HepG2 (cell line): ENCODE measurements around the gene RUFY2. TPM values are rescaled to one million over a fixed set of nuclear protein-coding genes. Genes with fewer than 3 reads are reported as not detected.

Source experiments
- ARNTL ChIP-seq: sonication (generic); formaldehyde crosslinking; IDR thresholded peaks from 2 replicates; pipeline ENCODE4 v1.4.0; 2020; ENCODE audit warnings: mild to moderate bottlenecking, missing genetic modification reagents
- CC2D1A ChIP-seq: sonication (generic); formaldehyde crosslinking; IDR thresholded peaks from 2 replicates; pipeline ENCODE4 v1.8.1; 2023; ENCODE audit warnings: mild to moderate bottlenecking, missing genetic modification reagents
- KAT7 ChIP-seq: IDR thresholded peaks from 2 replicates; pipeline ENCODE4 v1.6.1; 2018; ENCODE audit warnings: borderline replicate concordance, missing compliant biosample characterization
- KDM2A ChIP-seq: sonication (generic); formaldehyde crosslinking; IDR thresholded peaks from 2 replicates; pipeline ENCODE4 v1.4.0; 2020; ENCODE audit warnings: low read depth, missing genetic modification reagents, borderline replicate concordance
- KDM4B ChIP-seq: sonication (generic); formaldehyde crosslinking; IDR thresholded peaks from 2 replicates; pipeline ENCODE4 v1.4.0; 2020; ENCODE audit warnings: missing genetic modification reagents
- KLF9 ChIP-seq: IDR thresholded peaks from 2 replicates; pipeline ENCODE4 v1.6.1; 2016; ENCODE audit warnings: low read depth
- MBD4 ChIP-seq: IDR thresholded peaks from 2 replicates; pipeline ENCODE4 v1.6.1; 2012; ENCODE audit warnings: low read length, inconsistent platforms, borderline replicate concordance
- NCOA2 ChIP-seq: sonication (generic); formaldehyde crosslinking; IDR thresholded peaks from 2 replicates; pipeline ENCODE4 v1.8.0; 2022; ENCODE audit warnings: inconsistent platforms
- NR2F2 ChIP-seq: IDR thresholded peaks from 2 replicates; pipeline ENCODE4 v1.6.1; 2012; ENCODE audit warnings: low read depth, inconsistent platforms, borderline replicate concordance
- ZBTB1 ChIP-seq: sonication (generic); formaldehyde crosslinking; IDR thresholded peaks from 2 replicates; pipeline ENCODE4 v1.4.0; 2020; ENCODE audit warnings: missing genetic modification reagents, borderline replicate concordance
- ZEB1 ChIP-seq: IDR thresholded peaks from 2 replicates; pipeline ENCODE4 v1.6.1; 2012; ENCODE audit warnings: mild to moderate bottlenecking, low read depth, inconsistent platforms; ENCODE audit not compliant: insufficient replicate concordance
- ZNF616 ChIP-seq: sonication (generic); formaldehyde crosslinking; IDR thresholded peaks from 2 replicates; pipeline ENCODE4 v1.5.0; 2020; ENCODE audit warnings: low read depth, mild to moderate bottlenecking, missing genetic modification reagents
- ZNF619 ChIP-seq: sonication (generic); formaldehyde crosslinking; IDR thresholded peaks from 2 replicates; pipeline ENCODE4 v1.4.0; 2020; ENCODE audit warnings: mild to moderate bottlenecking, missing genetic modification reagents
- ZNF790 ChIP-seq: sonication (generic); formaldehyde crosslinking; IDR thresholded peaks from 2 replicates; pipeline ENCODE4 v1.8.0; 2022; ENCODE audit warnings: missing genetic modification reagents, mild to moderate bottlenecking, borderline replicate concordance
- ZSCAN9 ChIP-seq: IDR thresholded peaks from 2 replicates; pipeline ENCODE4 v1.6.1; 2016; ENCODE audit warnings: borderline replicate concordance
- polyA plus RNA-seq, 8 experiments: library from polyadenylated mRNA; depleted of rRNA in 3 of 8; stranded (reverse) in 7 of 8; unstranded in 1 of 8; fragments of >200 nt; fragmentation: Illumina TruSeq in 4 of 8; extraction: Trizol in 4 of 8; gene quantifications; 2 replicates each; pipeline versions ENCODE4 v1.2.1 to v1.2.3, GENCODE V29; 2011 to 2016; ENCODE audit warnings: low read depth in 4 of 8, missing spikeins in 1 of 8, mixed read lengths in 1 of 8; ENCODE audit not compliant: insufficient read depth in 1 of 8
- total RNA-seq, 5 experiments: library from RNA; depleted of rRNA; stranded (reverse); fragments of >200 nt; fragmentation: Illumina TruSeq; extraction: Trizol; gene quantifications; 2 replicates each; pipeline ENCODE4 v1.2.3, GENCODE V29; 2016; ENCODE audit warnings: low read depth in 1 of 5
- TF ChIP-seq, protein P1 (sequence below): sonication (generic); formaldehyde crosslinking; IDR thresholded peaks from 2 replicates; pipeline ENCODE4 v1.4.0; 2020; ENCODE audit warnings: missing genetic modification reagents
- TF ChIP-seq, protein P2 (sequence below): sonication (generic); formaldehyde crosslinking; IDR thresholded peaks from 2 replicates; pipeline ENCODE4 v1.8.0; 2022; ENCODE audit warnings: mild to moderate bottlenecking, missing genetic modification reagents
- TF ChIP-seq, protein P3 (sequence below): sonication (generic); formaldehyde crosslinking; IDR thresholded peaks from 2 replicates; pipeline ENCODE4 v1.4.0; 2020; ENCODE audit warnings: missing genetic modification reagents
- TF ChIP-seq, protein P4 (sequence below): sonication (generic); formaldehyde crosslinking; IDR thresholded peaks from 2 replicates; pipeline ENCODE4 v1.4.0; 2020; ENCODE audit warnings: missing genetic modification reagents, borderline replicate concordance
- TF ChIP-seq, protein P5 (sequence below): sonication (generic); formaldehyde crosslinking; IDR thresholded peaks from 2 replicates; pipeline ENCODE4 v1.5.0; 2020; ENCODE audit warnings: mild to moderate bottlenecking, missing genetic modification reagents, moderate library complexity

The RUFY2 gene
- total and polyA plus RNA-seq, 2 of the 13 experiments (the other 11 are each of a cell fraction or from before 2014, with no cell fraction given): 10.1 to 16.1 TPM

DNA sequence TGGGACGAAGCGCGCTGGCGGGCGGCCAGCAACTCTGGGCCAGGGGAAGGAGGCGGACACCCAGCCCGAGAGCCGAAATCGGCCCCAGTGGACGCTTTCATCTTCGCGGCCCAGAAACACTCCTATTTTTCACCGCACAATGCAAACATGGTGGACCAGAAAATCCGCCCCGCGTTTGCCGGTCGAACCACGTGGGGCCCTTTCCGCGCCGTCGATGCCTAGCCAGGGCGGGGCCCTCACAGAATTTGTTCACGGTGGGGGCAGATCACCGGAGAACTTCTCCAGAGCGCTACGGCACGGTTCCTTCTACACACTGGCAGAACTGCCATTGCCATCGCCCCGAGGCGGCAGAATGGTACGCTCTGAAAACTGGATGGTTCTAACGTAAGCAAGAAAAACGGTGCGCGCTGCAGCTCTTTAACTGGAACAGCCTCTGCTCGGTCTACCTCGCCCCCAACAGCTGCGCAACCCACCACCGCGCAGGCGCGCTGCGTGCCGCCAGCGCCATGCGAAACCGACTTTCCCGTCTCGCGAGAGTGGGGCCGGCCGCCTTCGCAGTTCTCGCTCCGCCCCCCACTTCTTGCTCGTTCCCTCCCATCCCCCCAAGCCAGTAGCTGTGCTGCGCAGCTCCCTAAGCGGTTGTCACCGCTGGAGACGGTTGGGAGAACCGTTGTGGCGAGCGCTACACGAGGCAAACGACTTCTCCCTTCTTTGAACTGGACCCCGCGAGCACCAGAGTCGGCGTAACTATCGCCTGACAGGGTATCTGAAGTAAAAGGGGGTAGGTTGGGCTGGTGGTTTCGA lies 75.4 kb downstream of the RUFY2 start, which contains the start of gene HNRNPH3 (continued):
- TF ChIP-seq ZNF790 (CRISPR knock-in tag): peak; percentile 94; the same call in 1 of the 2 replicates
- TF ChIP-seq NR2F2: no peak; the same call in 1 of the 2 replicates
- peak; percentile 93 for TF ChIP-seq KDM2A (CRISPR knock-in tag)
- TF ChIP-seq, protein P1, sequence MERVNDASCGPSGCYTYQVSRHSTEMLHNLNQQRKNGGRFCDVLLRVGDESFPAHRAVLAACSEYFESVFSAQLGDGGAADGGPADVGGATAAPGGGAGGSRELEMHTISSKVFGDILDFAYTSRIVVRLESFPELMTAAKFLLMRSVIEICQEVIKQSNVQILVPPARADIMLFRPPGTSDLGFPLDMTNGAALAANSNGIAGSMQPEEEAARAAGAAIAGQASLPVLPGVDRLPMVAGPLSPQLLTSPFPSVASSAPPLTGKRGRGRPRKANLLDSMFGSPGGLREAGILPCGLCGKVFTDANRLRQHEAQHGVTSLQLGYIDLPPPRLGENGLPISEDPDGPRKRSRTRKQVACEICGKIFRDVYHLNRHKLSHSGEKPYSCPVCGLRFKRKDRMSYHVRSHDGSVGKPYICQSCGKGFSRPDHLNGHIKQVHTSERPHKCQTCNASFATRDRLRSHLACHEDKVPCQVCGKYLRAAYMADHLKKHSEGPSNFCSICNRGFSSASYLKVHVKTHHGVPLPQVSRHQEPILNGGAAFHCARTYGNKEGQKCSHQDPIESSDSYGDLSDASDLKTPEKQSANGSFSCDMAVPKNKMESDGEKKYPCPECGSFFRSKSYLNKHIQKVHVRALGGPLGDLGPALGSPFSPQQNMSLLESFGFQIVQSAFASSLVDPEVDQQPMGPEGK (CRISPR knock-in tag): peak; percentile 91
- TF ChIP-seq NCOA2 (CRISPR knock-in tag): peak; percentile 78
- peak; percentile 80 for TF ChIP-seq ZSCAN9 (CRISPR knock-in tag)
- TF ChIP-seq, protein P2, sequence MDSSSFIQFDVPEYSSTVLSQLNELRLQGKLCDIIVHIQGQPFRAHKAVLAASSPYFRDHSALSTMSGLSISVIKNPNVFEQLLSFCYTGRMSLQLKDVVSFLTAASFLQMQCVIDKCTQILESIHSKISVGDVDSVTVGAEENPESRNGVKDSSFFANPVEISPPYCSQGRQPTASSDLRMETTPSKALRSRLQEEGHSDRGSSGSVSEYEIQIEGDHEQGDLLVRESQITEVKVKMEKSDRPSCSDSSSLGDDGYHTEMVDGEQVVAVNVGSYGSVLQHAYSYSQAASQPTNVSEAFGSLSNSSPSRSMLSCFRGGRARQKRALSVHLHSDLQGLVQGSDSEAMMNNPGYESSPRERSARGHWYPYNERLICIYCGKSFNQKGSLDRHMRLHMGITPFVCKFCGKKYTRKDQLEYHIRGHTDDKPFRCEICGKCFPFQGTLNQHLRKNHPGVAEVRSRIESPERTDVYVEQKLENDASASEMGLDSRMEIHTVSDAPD: no peak
- TF ChIP-seq CC2D1A: no peak
- peak; percentile 53 for TF ChIP-seq ARNTL (CRISPR knock-in tag)
- peak; percentile 91 for TF ChIP-seq KLF9 (CRISPR knock-in tag)
- peak; percentile 33; the same call in 1 of the 2 replicates for TF ChIP-seq ZNF619 (CRISPR knock-in tag)
- peak; percentile 66; the same call in 1 of the 2 replicates for TF ChIP-seq KDM4B (CRISPR knock-in tag)
- no peak for TF ChIP-seq KAT7 (CRISPR knock-in tag)
- TF ChIP-seq, protein P3, sequence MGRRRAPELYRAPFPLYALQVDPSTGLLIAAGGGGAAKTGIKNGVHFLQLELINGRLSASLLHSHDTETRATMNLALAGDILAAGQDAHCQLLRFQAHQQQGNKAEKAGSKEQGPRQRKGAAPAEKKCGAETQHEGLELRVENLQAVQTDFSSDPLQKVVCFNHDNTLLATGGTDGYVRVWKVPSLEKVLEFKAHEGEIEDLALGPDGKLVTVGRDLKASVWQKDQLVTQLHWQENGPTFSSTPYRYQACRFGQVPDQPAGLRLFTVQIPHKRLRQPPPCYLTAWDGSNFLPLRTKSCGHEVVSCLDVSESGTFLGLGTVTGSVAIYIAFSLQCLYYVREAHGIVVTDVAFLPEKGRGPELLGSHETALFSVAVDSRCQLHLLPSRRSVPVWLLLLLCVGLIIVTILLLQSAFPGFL (CRISPR knock-in tag): 0 out of 2 replicates have a peak, but pooled peaks have one; percentile 40
- TF ChIP-seq, protein P4, sequence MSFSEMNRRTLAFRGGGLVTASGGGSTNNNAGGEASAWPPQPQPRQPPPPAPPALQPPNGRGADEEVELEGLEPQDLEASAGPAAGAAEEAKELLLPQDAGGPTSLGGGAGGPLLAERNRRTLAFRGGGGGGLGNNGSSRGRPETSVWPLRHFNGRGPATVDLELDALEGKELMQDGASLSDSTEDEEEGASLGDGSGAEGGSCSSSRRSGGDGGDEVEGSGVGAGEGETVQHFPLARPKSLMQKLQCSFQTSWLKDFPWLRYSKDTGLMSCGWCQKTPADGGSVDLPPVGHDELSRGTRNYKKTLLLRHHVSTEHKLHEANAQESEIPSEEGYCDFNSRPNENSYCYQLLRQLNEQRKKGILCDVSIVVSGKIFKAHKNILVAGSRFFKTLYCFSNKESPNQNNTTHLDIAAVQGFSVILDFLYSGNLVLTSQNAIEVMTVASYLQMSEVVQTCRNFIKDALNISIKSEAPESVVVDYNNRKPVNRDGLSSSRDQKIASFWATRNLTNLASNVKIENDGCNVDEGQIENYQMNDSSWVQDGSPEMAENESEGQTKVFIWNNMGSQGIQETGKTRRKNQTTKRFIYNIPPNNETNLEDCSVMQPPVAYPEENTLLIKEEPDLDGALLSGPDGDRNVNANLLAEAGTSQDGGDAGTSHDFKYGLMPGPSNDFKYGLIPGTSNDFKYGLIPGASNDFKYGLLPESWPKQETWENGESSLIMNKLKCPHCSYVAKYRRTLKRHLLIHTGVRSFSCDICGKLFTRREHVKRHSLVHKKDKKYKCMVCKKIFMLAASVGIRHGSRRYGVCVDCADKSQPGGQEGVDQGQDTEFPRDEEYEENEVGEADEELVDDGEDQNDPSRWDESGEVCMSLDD (CRISPR knock-in tag): no peak
- TF ChIP-seq, protein P5, sequence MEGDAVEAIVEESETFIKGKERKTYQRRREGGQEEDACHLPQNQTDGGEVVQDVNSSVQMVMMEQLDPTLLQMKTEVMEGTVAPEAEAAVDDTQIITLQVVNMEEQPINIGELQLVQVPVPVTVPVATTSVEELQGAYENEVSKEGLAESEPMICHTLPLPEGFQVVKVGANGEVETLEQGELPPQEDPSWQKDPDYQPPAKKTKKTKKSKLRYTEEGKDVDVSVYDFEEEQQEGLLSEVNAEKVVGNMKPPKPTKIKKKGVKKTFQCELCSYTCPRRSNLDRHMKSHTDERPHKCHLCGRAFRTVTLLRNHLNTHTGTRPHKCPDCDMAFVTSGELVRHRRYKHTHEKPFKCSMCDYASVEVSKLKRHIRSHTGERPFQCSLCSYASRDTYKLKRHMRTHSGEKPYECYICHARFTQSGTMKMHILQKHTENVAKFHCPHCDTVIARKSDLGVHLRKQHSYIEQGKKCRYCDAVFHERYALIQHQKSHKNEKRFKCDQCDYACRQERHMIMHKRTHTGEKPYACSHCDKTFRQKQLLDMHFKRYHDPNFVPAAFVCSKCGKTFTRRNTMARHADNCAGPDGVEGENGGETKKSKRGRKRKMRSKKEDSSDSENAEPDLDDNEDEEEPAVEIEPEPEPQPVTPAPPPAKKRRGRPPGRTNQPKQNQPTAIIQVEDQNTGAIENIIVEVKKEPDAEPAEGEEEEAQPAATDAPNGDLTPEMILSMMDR (CRISPR knock-in tag): 0 out of 2 replicates have a peak, but pooled peaks have one; percentile 21
- peak; percentile 84 for TF ChIP-seq ZNF616 (CRISPR knock-in tag)
- TF ChIP-seq MBD4: no peak
- no peak for TF ChIP-seq ZEB1
- TF ChIP-seq ZBTB1 (CRISPR knock-in tag): no peak; the same call in 1 of the 2 replicates
